Stomach (tissue), 19 donors: Measurements from ENCODE around the gene NUDT2. TPM values are rescaled to one million over a fixed set of nuclear protein-coding genes. Genes with fewer than 3 reads are reported as not detected.

Experiments used
- DNase-seq, 2 donors: peaks; one replicate each; pipeline versions ENCODE4 v3.0.0 to v3.0.0-alpha.2; 2013 to 2019
- H3K27ac ChIP-seq, 5 donors: fragments of 200-600 bp in 4 of 5; sonication (generic) in 4 of 5; one replicate each; pipeline ENCODE4 v1.5.1; 2013 to 2019; ENCODE audit warnings: mild to moderate bottlenecking in 1 of 5, moderate library complexity in 1 of 5
- H3K27me3 ChIP-seq, 3 donors: fragments of 200-600 bp; sonication (generic); one replicate each; pipeline ENCODE4 v1.5.1; 2017 to 2019; ENCODE audit warnings: mixed run types in 1 of 3
- H3K36me3 ChIP-seq, 4 donors: fragments of 200-600 bp; sonication (generic); 1 replicate in 3 of 4; 2 replicates in 1 of 4; pipeline ENCODE4 v1.5.1; 2016 to 2019
- H3K4me1 ChIP-seq, 4 donors: fragments of 200-600 bp; sonication (generic); one replicate each; pipeline ENCODE4 v1.5.1; 2016 to 2019
- H3K4me3 ChIP-seq, 4 donors: fragments of 200-600 bp; sonication (generic) in 3 of 4; one replicate each; pipeline ENCODE4 v1.5.1; 2016 to 2019; ENCODE audit warnings: mild to moderate bottlenecking in 1 of 4
- H3K9me3 ChIP-seq, 4 donors: fragments of 200-600 bp; sonication (generic); one replicate each; pipeline ENCODE4 v1.5.1; 2016 to 2019
- EP300 ChIP-seq: sonication (generic); formaldehyde crosslinking; IDR thresholded peaks from one replicate; pipeline ENCODE4 v1.6.1; 2017; ENCODE audit warnings: antibody characterized with exemption
- POLR2A ChIP-seq, 4 donors: fragments of 450-650 bp; IDR thresholded peaks; one replicate each; pipeline ENCODE4 v1.6.1; 2016; ENCODE audit warnings: antibody characterized with exemption in 4 of 4, control low read depth in 2 of 4, mild to moderate bottlenecking in 1 of 4, moderate library complexity in 1 of 4
- POLR2AphosphoS5 ChIP-seq, 3 donors: sonication (generic); formaldehyde crosslinking; IDR thresholded peaks; one replicate each; pipeline ENCODE4 v1.6.1; 2016; ENCODE audit warnings: antibody characterized with exemption in 3 of 3
- WGBS, 5 donors: extraction: QIAGEN DNeasy Blood & Tissue Kit in 3 of 5; methylation state at CpG; one replicate each; pipeline versions ENCODE4 v1.1.5 to v1.1.7; 2013 to 2018; 5-methylcytosine and 5-hydroxymethylcytosine counted together
- intact Hi-C: fragments of 100-400 bp; cut with DNase I; formaldehyde crosslinking; loops from one replicate; pipeline ENCODE4 v1.15.1; 2023; ENCODE audit warnings: low total_unique reads
- long read RNA-seq, 10 donors: transcript quantifications; one replicate each; lab custom pipeline, GENCODE V29; 2026
- polyA plus RNA-seq, 3 donors: library from polyadenylated mRNA; stranded (reverse); fragments of 200-250 nt; gene quantifications; one replicate each; pipeline ENCODE4 v1.2.3, GENCODE V29; 2013
- total RNA-seq, 5 donors: library from RNA; depleted of rRNA; stranded (reverse); fragments of >200 nt; gene quantifications; one replicate each; pipeline versions ENCODE4 v1.1.0 to v1.2.3, GENCODE V29; 2014 to 2016
- TF ChIP-seq, protein P1 (sequence below), 7 experiments: fragments of 450-650 bp in 4 of 7; fragments of 200-600 bp in 3 of 7; sonication (generic) in 3 of 7; IDR thresholded peaks; one replicate each; pipeline ENCODE4 v1.5.1; 2016 to 2019; ENCODE audit warnings: antibody characterized with exemption in 7 of 7, control low read depth in 2 of 7, mild to moderate bottlenecking in 1 of 7
- donor health status: healthy with polysubstance abuse.
- donor health status: Bipolar disorder and iron deficiency.
- donor health status: healthy.

The NUDT2 gene
- total RNA-seq (10 to 100 TPM in 3 of 5 donors, 1 to 10 TPM in 1, under 1 TPM in 1; 0.87 to 46.9 (median 17.0) TPM), polyA plus RNA-seq (10 to 100 TPM; 22.2 to 73.2 (median 34.5) TPM)
- long read RNA-seq, donor 1, partial matches to known transcripts, result 0 of 1 reads
- long read RNA-seq, donor 1, other reads (novel, unspliced or antisense), result 0 of 1 reads
- long read RNA-seq, donor 2, partial matches to known transcripts, result 0 of 4 reads
- long read RNA-seq, donor 2, other reads (novel, unspliced or antisense), result 0 of 4 reads
- long read RNA-seq, donor 3, partial matches to known transcripts, result 0 of 1 reads
- long read RNA-seq, donor 3, other reads (novel, unspliced or antisense), result 0 of 1 reads
- long read RNA-seq, donor 4, partial matches to known transcripts, result 0 of 1 reads
- long read RNA-seq, donor 4, other reads (novel, unspliced or antisense), result 0 of 1 reads
- long read RNA-seq, donor 5, partial matches to known transcripts, result 0 of 4 reads
- long read RNA-seq, donor 5, other reads (novel, unspliced or antisense), result 0 of 4 reads
- long read RNA-seq, donor 6, transcript NUDT2-201 (4 exons, 960 nt), result major isoform, 12 of 29 reads
- long read RNA-seq, donor 6, partial matches to known transcripts, result 15 of 29 reads
- long read RNA-seq, donor 6, other reads (novel, unspliced or antisense), result 0 of 29 reads
- long read RNA-seq, donor 7, partial matches to known transcripts, result 0 of 2 reads
- long read RNA-seq, donor 7, other reads (novel, unspliced or antisense), result 0 of 2 reads
- long read RNA-seq, donor 8, transcript NUDT2-201 (4 exons, 960 nt), result major isoform, 5 of 13 reads
- long read RNA-seq, donor 8, partial matches to known transcripts, result 6 of 13 reads
- long read RNA-seq, donor 8, other reads (novel, unspliced or antisense), result 0 of 13 reads
- long read RNA-seq, donor 9, partial matches to known transcripts, result 5 of 9 reads
- long read RNA-seq, donor 9, other reads (novel, unspliced or antisense), result 0 of 9 reads
- long read RNA-seq, donor 10, partial matches to known transcripts, result 0 of 4 reads
- long read RNA-seq, donor 10, other reads (novel, unspliced or antisense), result 0 of 4 reads

DNA sequence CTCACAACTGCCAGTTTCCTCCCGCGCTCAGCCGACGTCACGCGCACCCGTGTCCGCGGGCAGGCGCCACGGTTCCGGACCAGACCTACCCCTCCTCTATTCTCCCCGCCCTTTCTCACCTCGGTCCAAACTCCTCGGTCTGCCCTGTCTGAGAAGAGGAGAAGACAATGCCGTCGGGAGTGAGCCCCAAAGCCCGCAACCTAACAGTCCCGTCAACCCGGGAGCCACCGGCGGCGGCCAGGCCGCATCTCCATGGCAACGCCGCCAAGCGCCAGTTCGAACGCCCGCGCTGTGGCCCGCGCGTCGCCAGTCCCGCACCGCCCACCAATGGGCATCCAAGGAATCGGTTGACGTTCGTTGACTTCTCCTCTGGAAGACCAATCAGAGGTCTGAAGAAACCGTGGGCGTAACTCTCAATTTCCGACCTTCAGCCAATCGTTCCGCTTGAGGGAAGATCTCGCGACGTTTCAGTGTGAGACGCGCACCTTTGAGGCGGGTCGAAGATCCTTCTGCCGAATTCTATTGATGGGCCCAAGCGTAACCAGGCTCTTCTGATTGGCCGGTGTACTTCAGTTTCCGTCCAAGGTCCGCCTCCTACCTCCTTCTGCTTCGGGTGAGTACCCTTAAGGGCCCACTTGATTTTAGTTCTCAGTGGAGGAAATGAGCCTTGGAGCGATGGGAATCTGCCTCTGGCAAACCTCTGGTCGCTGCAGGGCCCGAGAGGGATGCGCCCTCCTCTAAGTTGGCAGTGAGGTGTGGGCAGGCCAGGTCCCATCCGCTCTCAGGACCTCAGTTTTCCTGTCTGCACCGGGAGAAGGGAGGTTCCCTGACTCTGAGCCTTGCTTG lies at the start of gene NUDT2, which contains the start of gene KIF24:
NUDT2 (plus strand) TSS at position 583 of the 846 bp plus-strand sequence. CDS start 9,471 bp downstream, outside the sequence.
KIF24 (minus strand) TSS at position 282 of the 846 bp plus-strand sequence. CDS start 17,922 bp downstream, outside the sequence.
- WGBS, 5 donors, result 0% methylated on average over 55 to 64 of the region's 64 CpGs
- Histone ChIP-seq H3K4me1 (peaks cover 9 to 50% (median 30%) of the 10 kb centered on the region in 4 donors), H3K27ac (peak within 1 kb of the TSS; percentile 92 to 97 (median 95)), H3K27me3 (no peaks in the 10 kb centered on the region), H3K36me3 (no peaks in the 10 kb centered on the region), H3K4me3 (peak within 1 kb of the TSS; percentile 65 to 76 (median 72)), H3K9me3 (no peaks in the 10 kb centered on the region)
- DNase-seq, result peak; percentile 96 to 100
- intact Hi-C loops, result no loop called here
- TF ChIP-seq POLR2AphosphoS5 (IDR thresholded peaks at IDR 0.05), result peak; percentile 44 to 92 (median 85)
- TF ChIP-seq, protein P1, sequence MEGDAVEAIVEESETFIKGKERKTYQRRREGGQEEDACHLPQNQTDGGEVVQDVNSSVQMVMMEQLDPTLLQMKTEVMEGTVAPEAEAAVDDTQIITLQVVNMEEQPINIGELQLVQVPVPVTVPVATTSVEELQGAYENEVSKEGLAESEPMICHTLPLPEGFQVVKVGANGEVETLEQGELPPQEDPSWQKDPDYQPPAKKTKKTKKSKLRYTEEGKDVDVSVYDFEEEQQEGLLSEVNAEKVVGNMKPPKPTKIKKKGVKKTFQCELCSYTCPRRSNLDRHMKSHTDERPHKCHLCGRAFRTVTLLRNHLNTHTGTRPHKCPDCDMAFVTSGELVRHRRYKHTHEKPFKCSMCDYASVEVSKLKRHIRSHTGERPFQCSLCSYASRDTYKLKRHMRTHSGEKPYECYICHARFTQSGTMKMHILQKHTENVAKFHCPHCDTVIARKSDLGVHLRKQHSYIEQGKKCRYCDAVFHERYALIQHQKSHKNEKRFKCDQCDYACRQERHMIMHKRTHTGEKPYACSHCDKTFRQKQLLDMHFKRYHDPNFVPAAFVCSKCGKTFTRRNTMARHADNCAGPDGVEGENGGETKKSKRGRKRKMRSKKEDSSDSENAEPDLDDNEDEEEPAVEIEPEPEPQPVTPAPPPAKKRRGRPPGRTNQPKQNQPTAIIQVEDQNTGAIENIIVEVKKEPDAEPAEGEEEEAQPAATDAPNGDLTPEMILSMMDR (IDR thresholded peaks at IDR 0.05), result no peak
- peak in 1 of 4 donors; percentile 47 for TF ChIP-seq POLR2A (IDR thresholded peaks at IDR 0.05)

DNA sequence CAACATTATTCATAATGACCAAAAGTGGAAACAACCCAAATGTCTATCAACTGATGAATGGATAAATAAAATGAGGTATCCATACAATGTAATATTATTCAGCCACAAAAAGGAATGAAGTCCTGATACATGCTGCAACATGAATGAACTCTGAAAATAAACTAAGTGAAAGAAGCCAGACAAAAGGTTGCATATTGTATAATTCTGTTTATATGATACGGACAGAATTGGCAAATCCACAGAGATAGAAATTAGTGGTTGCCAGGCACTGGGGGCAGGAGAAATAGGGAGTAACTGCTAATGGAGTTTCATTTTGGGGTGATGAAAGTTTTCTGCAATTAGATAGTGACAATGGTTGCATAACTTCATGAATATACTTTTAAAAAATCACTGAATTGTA lies 47.3 kb upstream of the NUDT2 start:
- H3K36me3 ChIP-seq, result no peaks in the 10 kb centered on the region
- H3K27ac ChIP-seq, result no peak overlapping the region
- intact Hi-C loops, result no loop called here
- WGBS, 5 donors, result 67 to 87% (median 81%) methylated on average over 1 of the region's 1 CpG
- no peaks in the 10 kb centered on the region for H3K27me3 ChIP-seq
- H3K4me3 ChIP-seq, result no peak overlapping the region
- DNase-seq, result no peak
- no peaks in the 10 kb centered on the region for H3K9me3 ChIP-seq
- TF ChIP-seq EP300 (no peak), POLR2A (IDR thresholded peaks at IDR 0.05) (no peak), POLR2AphosphoS5 (IDR thresholded peaks at IDR 0.05) (no peak)
- H3K4me1 ChIP-seq, result peaks cover 0 to 6% (median 0%) of the 10 kb centered on the region in 4 donors

DNA sequence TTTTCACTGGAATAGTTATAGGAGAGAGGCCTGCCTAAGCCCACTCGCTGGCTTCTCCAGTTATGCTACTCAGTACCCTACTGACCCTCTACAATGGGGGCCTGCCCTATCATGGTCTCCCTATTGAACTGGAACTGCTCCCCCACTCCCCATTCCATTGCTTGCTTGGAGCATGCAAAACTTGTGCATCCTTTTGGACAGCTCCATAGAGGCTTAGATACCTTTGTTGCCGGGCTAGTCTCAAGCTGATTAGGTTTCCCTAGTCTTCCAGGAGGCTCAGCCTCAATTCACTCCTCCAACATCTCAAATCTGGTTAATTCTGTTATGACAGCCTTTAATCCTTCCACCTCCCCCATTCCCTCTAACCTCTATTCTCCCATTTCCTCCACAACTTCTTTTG lies 40.2 kb upstream of the NUDT2 start:
- H3K4me1 ChIP-seq, result no peaks in the 10 kb centered on the region
- H3K27me3 ChIP-seq, result no peaks in the 10 kb centered on the region
- no peaks in the 10 kb centered on the region for H3K36me3 ChIP-seq
- no peak for DNase-seq
- TF ChIP-seq POLR2A (IDR thresholded peaks at IDR 0.05) (no peak), EP300 (no peak), POLR2AphosphoS5 (IDR thresholded peaks at IDR 0.05) (no peak)
- TF ChIP-seq, protein P1 (IDR thresholded peaks at IDR 0.05), result no peak
- no peaks in the 10 kb centered on the region for H3K9me3 ChIP-seq
- intact Hi-C loops, result no loop called here
- no peak overlapping the region for H3K27ac ChIP-seq
- no peak overlapping the region for H3K4me3 ChIP-seq
- 77 to 84% (median 81%) methylated on average over 2 of the region's 2 CpGs for WGBS, 5 donors

DNA sequence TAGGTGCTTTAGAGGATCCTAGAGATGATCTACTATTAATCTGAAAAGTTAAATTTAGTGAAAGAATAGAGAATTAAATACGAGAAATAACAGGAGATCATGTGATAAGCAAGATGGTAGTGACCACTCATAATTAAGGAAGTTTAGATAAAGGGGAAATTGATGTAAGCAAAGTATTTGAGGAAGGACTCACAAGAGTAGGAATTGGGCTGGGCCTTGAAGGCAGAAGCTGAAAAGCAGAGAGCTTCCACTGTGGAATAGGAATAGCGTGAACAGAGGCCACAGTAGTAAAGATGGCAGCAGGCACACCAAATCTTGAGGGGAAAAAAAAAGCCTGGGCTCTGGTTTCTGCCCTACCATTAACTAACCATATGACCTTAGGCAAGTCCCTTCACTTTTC lies 38.3 kb upstream of the NUDT2 start:
- Histone ChIP-seq H3K27me3 (no peaks in the 10 kb centered on the region), H3K36me3 (no peaks in the 10 kb centered on the region), H3K27ac (no peak overlapping the region), H3K4me3 (no peak overlapping the region), H3K4me1 (no peaks in the 10 kb centered on the region), H3K9me3 (no peaks in the 10 kb centered on the region)
- 74 to 86% (median 81%) methylated on average over 2 of the region's 2 CpGs for WGBS, 5 donors
- no peak for DNase-seq
- intact Hi-C loops, result no loop called here
- no peak for TF ChIP-seq POLR2A (IDR thresholded peaks at IDR 0.05)
- no peak for TF ChIP-seq EP300
- TF ChIP-seq, protein P1 (IDR thresholded peaks at IDR 0.05), result no peak
- TF ChIP-seq POLR2AphosphoS5 (IDR thresholded peaks at IDR 0.05), result no peak
